ENCODE data around the gene VEZT.

DNA sequence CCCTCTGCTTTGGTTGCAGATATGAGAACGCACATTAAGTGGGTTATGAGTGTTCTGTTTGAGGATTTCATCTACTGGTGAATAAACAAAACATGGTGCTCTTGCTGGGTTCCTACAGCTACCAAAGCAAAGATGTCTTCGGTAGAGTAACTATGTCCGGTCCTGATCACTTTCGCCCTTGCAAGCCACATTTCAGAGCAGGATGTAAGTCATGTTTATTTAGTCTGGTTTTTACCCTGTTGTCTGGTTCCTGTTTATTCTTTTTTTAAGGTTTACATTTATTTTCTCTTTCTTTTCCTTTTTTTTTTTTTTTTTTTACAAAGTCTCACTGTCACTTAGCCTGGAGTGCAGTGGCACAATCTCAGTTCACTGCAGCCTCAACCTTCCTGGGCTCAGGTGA, 99.2 kb downstream of the VEZT start:
- TF ChIP-seq POLR2AphosphoS5 (IDR thresholded peaks at IDR 0.05; ENCODE audit: low read depth, low read length), result no peak
- no peak for TF ChIP-seq TAF1 (IDR thresholded peaks at IDR 0.05; ENCODE audit: borderline replicate concordance, insufficient read depth, low read length)
- no peak for TF ChIP-seq SIN3A (IDR thresholded peaks at IDR 0.05; ENCODE audit: borderline replicate concordance, insufficient read depth, low read length)
- TF ChIP-seq FOXP2 (optimal IDR thresholded peaks at IDR 0.05; ENCODE audit: borderline replicate concordance, extremely low read depth, extremely low read length, insufficient read depth), result no peak
- TF ChIP-seq REST (IDR thresholded peaks at IDR 0.05; ENCODE audit: insufficient read depth in 1 of 2, low read depth in 2 of 2, low read length in 2 of 2), result no peak

Measured in PFSK-1 (cell line).